Measurements from ENCODE around the gene TRIP11.

GRCh38 chr14:92012121-92012748, 27.6 kb downstream of the TRIP11 start:
- TF ChIP-seq USF1 (IDR thresholded peaks at IDR 0.05), result no peak
- no peak for TF ChIP-seq FOXM1 (IDR thresholded peaks at IDR 0.05; ENCODE audit: borderline replicate concordance, low read depth)
- no peak for TF ChIP-seq EP300 (IDR thresholded peaks at IDR 0.05; ENCODE audit: borderline replicate concordance)
- TF ChIP-seq YY1 (IDR thresholded peaks at IDR 0.05; ENCODE audit: low read depth), result no peak
- no peak for TF ChIP-seq EGR1 (IDR thresholded peaks at IDR 0.05)

All from Ishikawa (cell line).